Measurements from ENCODE around the gene DES. TPM values are rescaled to one million over a fixed set of nuclear protein-coding genes. Genes with fewer than 3 reads are reported as not detected.

DES gene
- total and polyA plus RNA-seq, 9 of the 15 experiments (the other 6 are each of a cell fraction or from before 2014, with no cell fraction given): 2.5 to 58.9 (median 21.9) TPM

DNA sequence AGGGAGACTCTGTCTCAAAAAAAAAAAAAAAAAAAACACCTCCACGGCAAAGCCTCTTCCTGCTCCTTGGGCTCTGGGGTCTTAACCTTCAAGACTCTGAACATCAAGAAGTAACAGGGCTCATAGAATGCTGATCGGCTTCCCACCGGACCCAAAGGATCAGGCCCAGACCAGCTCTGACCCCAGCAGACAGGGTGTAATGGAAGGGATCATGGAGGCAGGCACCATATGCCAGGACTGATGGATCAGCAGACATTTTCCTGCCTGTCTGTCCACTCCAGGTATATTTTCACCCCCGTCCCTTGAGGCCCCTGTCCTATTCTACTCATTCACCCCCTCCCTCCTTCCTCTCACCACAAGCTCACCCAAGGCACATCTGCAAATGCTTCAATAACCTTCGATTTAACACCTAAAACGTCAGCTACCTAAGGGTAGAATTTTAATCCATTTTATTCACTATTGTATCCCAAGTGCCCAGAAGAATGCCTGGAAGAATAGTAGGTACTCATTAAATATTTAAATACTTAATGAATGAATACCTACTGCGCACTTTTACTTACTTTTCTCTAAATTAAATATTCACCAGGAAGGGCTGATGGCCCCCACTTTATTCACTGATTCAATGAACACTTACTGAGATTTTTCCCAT lies 11.9 kb downstream of the DES start:
- H3K36me3 ChIP-seq (ENCODE audit: control insufficient read depth, insufficient read depth, low read length): no peaks in the 10 kb centered on the region
- H3K4me2 ChIP-seq (ENCODE audit: insufficient read depth, low read length): no peak overlapping the region
- H3K4me1 ChIP-seq (replicated peaks in 1 of 2; ENCODE audit: control insufficient read depth in 2 of 2, insufficient read depth in 2 of 2, low read length in 2 of 2): peaks cover 15 to 23% of the 10 kb centered on the region in 2 experiments; a peak in 4 of 5 replicates
- no peak overlapping the region for H3K4me3 ChIP-seq
- no peak overlapping the region for H3K27ac ChIP-seq (ENCODE audit: extremely low read depth, low read depth, low read length)
- H3K79me2 ChIP-seq (ENCODE audit: control insufficient read depth, insufficient read depth, low read length): no peaks in the 10 kb centered on the region
- ATAC-seq (no peak), DNase-seq (ENCODE audit: extremely low read depth in 1 of 4, low spot score in 3 of 4) (no peak), FAIRE-seq (no peak)
- BruUV-seq (replicated peaks): no TSS peak
- H3K9me3 ChIP-seq (replicated peaks; ENCODE audit: control insufficient read depth, insufficient read depth, low read depth, low read length): no peaks in the 10 kb centered on the region
- no peaks in the 10 kb centered on the region for H3K27me3 ChIP-seq (ENCODE audit: control insufficient read depth in 2 of 2, insufficient read depth in 2 of 2, low read length in 2 of 2)
- in situ Hi-C loops (cut with MboI) (no loop called here), intact Hi-C loops (cut with micrococcal nuclease) (no loop called here)
- H4K20me1 ChIP-seq (replicated peaks; ENCODE audit: control insufficient read depth, insufficient read depth, low read length): no peaks in the 10 kb centered on the region
- no peak overlapping the region for H3K9ac ChIP-seq (ENCODE audit: insufficient read depth in 1 of 2, low read depth in 2 of 2, low read length in 2 of 2)
- ChIA-PET POLR2A (interaction anchor here (0.6 to 0.7 kb wide), 2 partner anchors 180 to 428 kb away, joined by 3 read pairs; no protein-coding TSS in a partner anchor), CTCF (ENCODE audit: low intra/inter-chr PET ratio) (no interaction called here)
- TF ChIP-seq SLC30A9 (CRISPR knock-in tag; IDR thresholded peaks at IDR 0.05) (no peak), MAFG (tag; conservative IDR thresholded peaks at IDR 0.05) (no peak), ZNF586 (CRISPR knock-in tag; conservative IDR thresholded peaks at IDR 0.05) (no peak), SIRT6 (IDR thresholded peaks at IDR 0.05; ENCODE audit: low read depth, low read length) (no peak), NFATC3 (IDR thresholded peaks at IDR 0.05) (no peak), ZNF124 (CRISPR knock-in tag; IDR thresholded peaks at IDR 0.05) (no peak), ERF (CRISPR knock-in tag; IDR thresholded peaks at IDR 0.05) (no peak), CREB1 (IDR thresholded peaks at IDR 0.05) (no peak), CREB1 (CRISPR knock-in tag; IDR thresholded peaks at IDR 0.05) (no peak)
- TF ChIP-seq, protein P1, sequence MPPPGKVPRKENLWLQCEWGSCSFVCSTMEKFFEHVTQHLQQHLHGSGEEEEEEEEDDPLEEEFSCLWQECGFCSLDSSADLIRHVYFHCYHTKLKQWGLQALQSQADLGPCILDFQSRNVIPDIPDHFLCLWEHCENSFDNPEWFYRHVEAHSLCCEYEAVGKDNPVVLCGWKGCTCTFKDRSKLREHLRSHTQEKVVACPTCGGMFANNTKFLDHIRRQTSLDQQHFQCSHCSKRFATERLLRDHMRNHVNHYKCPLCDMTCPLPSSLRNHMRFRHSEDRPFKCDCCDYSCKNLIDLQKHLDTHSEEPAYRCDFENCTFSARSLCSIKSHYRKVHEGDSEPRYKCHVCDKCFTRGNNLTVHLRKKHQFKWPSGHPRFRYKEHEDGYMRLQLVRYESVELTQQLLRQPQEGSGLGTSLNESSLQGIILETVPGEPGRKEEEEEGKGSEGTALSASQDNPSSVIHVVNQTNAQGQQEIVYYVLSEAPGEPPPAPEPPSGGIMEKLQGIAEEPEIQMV (tag; conservative IDR thresholded peaks at IDR 0.05; ENCODE audit: low read depth): no peak
- TF ChIP-seq, protein P2, sequence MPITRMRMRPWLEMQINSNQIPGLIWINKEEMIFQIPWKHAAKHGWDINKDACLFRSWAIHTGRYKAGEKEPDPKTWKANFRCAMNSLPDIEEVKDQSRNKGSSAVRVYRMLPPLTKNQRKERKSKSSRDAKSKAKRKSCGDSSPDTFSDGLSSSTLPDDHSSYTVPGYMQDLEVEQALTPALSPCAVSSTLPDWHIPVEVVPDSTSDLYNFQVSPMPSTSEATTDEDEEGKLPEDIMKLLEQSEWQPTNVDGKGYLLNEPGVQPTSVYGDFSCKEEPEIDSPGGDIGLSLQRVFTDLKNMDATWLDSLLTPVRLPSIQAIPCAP (CRISPR knock-in tag; IDR thresholded peaks at IDR 0.05; ENCODE audit: borderline replicate concordance): no peak
- TF ChIP-seq, protein P3, sequence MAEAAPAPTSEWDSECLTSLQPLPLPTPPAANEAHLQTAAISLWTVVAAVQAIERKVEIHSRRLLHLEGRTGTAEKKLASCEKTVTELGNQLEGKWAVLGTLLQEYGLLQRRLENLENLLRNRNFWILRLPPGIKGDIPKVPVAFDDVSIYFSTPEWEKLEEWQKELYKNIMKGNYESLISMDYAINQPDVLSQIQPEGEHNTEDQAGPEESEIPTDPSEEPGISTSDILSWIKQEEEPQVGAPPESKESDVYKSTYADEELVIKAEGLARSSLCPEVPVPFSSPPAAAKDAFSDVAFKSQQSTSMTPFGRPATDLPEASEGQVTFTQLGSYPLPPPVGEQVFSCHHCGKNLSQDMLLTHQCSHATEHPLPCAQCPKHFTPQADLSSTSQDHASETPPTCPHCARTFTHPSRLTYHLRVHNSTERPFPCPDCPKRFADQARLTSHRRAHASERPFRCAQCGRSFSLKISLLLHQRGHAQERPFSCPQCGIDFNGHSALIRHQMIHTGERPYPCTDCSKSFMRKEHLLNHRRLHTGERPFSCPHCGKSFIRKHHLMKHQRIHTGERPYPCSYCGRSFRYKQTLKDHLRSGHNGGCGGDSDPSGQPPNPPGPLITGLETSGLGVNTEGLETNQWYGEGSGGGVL (CRISPR knock-in tag; IDR thresholded peaks at IDR 0.05): no peak
- H3K9me1 ChIP-seq (ENCODE audit: control insufficient read depth, insufficient read depth, low read length): peaks cover 2% of the 10 kb centered on the region
- H2AFZ ChIP-seq (ENCODE audit: low read depth, low read length): no peak overlapping the region
- WGBS (ENCODE audit: insufficient coverage, low coverage, missing lambda C conversion rate): 58% methylated on average over 7 of the region's 7 CpGs

Measured in K562 (cell line).